ENCODE data around the gene MT1M.
A peak's percentile ranks its signal among the peaks of the same experiment; 100 is the strongest.

MT1M gene

DNA sequence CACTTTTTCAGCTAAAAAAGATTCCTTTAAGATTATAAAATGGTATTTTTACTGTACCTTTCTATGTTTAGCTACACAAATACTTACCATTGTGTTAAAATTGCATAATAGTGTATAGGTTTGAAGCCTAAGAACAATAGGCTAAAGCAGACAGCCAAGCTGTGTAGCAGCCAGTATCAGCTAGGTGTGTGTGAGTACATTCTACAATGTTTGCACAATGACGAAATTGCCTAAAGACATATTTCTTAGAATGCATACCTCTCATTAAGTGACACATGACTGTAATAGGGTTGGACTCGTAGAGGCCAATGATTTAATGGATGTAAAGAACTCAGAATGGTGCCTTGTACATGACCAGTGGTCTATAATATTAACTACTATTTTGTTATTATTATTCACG lies 17.4 kb downstream of the MT1M start:
- no peak overlapping the region for H3K4me3 ChIP-seq (ENCODE audit: low read length)
- TF ChIP-seq, protein P1, sequence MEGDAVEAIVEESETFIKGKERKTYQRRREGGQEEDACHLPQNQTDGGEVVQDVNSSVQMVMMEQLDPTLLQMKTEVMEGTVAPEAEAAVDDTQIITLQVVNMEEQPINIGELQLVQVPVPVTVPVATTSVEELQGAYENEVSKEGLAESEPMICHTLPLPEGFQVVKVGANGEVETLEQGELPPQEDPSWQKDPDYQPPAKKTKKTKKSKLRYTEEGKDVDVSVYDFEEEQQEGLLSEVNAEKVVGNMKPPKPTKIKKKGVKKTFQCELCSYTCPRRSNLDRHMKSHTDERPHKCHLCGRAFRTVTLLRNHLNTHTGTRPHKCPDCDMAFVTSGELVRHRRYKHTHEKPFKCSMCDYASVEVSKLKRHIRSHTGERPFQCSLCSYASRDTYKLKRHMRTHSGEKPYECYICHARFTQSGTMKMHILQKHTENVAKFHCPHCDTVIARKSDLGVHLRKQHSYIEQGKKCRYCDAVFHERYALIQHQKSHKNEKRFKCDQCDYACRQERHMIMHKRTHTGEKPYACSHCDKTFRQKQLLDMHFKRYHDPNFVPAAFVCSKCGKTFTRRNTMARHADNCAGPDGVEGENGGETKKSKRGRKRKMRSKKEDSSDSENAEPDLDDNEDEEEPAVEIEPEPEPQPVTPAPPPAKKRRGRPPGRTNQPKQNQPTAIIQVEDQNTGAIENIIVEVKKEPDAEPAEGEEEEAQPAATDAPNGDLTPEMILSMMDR (conservative IDR thresholded peaks at IDR 0.05; ENCODE audit: low read depth, low read length): no peak
- no peak for DNase-seq (ENCODE audit: low read depth)

DNA sequence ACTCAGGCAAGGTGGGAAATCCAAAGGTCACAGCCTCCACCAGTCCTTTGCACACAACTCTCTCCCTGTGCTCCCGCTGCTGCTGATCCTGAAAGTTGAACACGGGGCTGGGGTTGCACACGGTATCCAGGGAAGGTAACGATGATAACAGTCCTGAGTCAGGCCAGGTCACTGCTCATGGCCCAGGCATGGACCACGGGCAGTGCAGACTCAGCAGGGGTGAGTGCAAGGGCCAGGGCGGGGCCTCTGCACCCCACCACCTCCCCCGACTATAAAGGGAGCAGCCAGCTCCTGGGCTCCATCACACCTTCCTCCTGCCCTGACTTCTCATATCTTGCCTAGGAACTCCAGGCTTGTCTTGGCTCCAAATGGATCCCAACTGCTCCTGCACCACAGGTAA lies 19.1 kb downstream of the MT1M start, which contains the start of gene MT1B:
TSS of gene MT1B (plus strand) at position 301 of the 400 bp plus-strand sequence. CDS start at position 369, 68 bp downstream.
- no peak for DNase-seq (ENCODE audit: low read depth)
- TF ChIP-seq, protein P1 (conservative IDR thresholded peaks at IDR 0.05; ENCODE audit: low read depth, low read length): no peak
- no peak within 1 kb of the TSS for H3K4me3 ChIP-seq (ENCODE audit: low read length)

DNA sequence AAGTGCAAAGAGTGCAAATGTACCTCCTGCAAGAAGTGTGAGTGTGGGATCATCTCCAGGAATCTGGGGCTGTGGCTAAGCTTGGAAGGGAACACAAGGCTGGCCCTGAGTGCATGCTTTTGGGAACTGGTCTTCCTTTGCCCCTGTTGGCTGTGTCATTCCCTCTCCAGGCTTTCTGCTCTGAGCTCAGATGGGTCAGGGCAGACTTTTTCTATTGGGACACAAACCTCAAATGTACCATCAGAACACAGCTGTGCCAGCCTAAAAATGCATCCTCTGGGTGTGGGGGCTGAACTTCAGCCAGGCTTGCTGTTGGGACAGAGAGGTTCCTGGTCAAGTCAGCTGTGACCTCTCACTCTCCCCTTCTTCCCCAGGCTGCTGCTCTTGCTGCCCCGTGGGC lies 20.1 kb downstream of the MT1M start:
- TF ChIP-seq, protein P1 (conservative IDR thresholded peaks at IDR 0.05; ENCODE audit: low read depth, low read length): no peak
- no peak for DNase-seq (ENCODE audit: low read depth)
- no peak overlapping the region for H3K4me3 ChIP-seq (ENCODE audit: low read length)

DNA sequence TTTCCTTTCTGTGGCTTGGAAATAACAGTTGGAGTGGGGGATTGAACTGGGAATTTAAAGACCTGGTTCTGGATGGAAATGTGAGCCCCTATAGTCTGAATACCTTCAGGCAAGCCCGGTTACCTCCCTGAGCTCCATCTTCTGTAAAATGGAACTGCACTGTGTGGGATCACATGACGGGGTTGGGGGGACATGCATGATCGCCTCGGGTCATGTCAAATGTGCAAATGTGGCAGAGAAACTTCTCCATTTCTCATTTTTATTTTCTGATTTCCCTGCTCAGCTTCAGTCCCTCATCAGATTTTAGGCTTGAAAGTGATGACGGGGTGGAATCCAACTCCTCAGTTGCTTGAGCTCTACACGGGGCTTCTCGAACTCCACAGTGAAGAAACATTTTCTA lies 20.8 kb downstream of the MT1M start:
- DNase-seq (ENCODE audit: low read depth): no peak
- TF ChIP-seq, protein P1 (conservative IDR thresholded peaks at IDR 0.05; ENCODE audit: low read depth, low read length): no peak
- no peak overlapping the region for H3K4me3 ChIP-seq (ENCODE audit: low read length)

DNA sequence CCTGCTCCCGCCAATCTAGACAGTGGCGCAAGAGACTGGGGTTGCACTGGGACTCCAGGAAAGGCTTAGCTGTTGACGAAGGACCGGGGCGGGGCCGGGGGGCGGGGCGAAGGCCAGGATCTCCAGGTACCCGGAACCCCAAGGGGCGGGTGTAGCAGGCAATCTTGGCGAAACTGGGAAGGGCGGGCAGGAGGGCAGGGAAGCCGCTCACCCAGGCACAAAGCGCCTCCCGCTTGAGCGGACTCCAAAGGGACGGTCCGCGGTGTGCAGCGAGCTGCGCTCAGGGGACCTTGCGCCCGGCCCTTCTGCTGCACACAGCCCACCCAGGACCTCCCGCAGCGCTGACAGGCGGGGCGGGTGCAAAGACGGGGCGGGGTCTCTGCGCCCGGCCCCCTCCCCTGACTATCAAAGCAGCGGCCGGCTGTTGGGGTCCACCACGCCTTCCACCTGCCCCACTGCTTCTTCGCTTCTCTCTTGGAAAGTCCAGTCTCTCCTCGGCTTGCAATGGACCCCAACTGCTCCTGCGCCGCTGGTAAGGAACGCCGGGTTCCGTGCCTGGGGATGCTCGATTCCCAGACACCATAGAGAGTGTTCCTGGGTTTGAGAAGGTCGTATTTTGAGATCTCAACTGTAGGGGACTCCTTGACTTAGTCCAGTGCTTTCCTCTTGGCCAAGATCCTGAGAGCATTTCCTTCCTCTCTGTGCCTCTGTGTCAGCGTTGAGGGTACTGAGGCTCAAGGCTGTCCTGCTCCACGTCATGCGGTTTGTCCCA lies 25.3 kb downstream of the MT1M start, which contains the start of gene MT1F:
TSS of gene MT1F (plus strand) at position 405 of the 772 bp plus-strand sequence. CDS start at position 505, 100 bp downstream.
- TF ChIP-seq, protein P1 (conservative IDR thresholded peaks at IDR 0.05; ENCODE audit: low read depth, low read length): no peak
- no peak for DNase-seq (ENCODE audit: low read depth)
- H3K4me3 ChIP-seq (ENCODE audit: low read length): peak within 1 kb of the TSS; percentile 60

DNA sequence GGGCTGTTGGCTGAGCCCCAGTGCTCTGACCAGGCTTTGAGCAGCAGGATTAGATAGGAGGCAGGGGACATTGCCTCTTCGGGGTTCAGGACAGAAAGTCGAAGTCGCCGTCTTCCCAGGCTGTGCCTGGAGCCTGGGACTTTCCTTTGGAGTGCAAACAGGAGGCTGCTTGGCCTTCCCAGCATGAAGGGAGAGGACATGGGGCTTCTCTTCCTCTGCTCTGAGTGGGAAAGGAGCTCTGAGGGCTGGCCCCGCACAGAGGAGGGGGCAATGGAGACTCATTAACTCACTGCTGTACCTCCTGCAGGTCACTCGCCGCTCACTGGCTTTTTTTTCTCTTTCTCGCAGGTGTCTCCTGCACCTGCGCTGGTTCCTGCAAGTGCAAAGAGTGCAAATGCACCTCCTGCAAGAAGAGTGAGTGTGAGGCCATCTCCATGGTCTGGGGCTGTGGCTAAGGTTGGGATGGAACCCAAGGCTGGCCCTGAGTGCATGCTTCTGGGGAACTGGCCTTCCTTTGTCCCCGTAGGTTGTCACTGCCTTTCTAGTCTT lies 25.9 kb downstream of the MT1M start:
- H3K4me3 ChIP-seq (ENCODE audit: low read length): peak overlapping the region; percentile 60
- DNase-seq (ENCODE audit: low read depth): no peak
- TF ChIP-seq, protein P1 (conservative IDR thresholded peaks at IDR 0.05; ENCODE audit: low read depth, low read length): no peak

Measured in retinal pigment epithelial cell (primary cell).